IPS-20b (cell line): ENCODE data around the gene DCLK1.

Experiments
- H3K27ac ChIP-seq: one replicate; pipeline ENCODE4 v1.5.1; 2013; ENCODE audit warnings: low read length
- H3K27me3 ChIP-seq: 2 replicates; pipeline ENCODE4 v1.6.1; 2013; ENCODE audit warnings: mild to moderate bottlenecking, low read length, inconsistent platforms; ENCODE audit not compliant: insufficient read depth
- H3K36me3 ChIP-seq: 2 replicates; pipeline ENCODE4 v1.6.1; 2013; ENCODE audit warnings: low read depth, mild to moderate bottlenecking, inconsistent platforms, low read length, moderate library complexity; ENCODE audit not compliant: insufficient read depth
- H3K4me1 ChIP-seq: 2 replicates; pipeline ENCODE4 v1.6.1; 2013; ENCODE audit warnings: mild to moderate bottlenecking, control low read depth, inconsistent platforms, low read length, moderate library complexity; ENCODE audit not compliant: insufficient read depth
- H3K4me3 ChIP-seq: 2 replicates; pipeline ENCODE4 v1.5.1; 2013; ENCODE audit warnings: mild to moderate bottlenecking, low read length, inconsistent platforms
- H3K9ac ChIP-seq: 2 replicates; pipeline ENCODE4 v1.6.1; 2013; ENCODE audit warnings: low read depth, mild to moderate bottlenecking, inconsistent platforms, low read length, moderate library complexity
- H3K9me3 ChIP-seq: 2 replicates; pipeline ENCODE4 v1.6.1; 2013; ENCODE audit warnings: mild to moderate bottlenecking, low read depth, low read length, inconsistent platforms; ENCODE audit not compliant: insufficient read depth

The DCLK1 gene

GRCh38 chr13:36151591-36151990 lies 20.4 kb upstream of the DCLK1 start:
- H3K27me3 ChIP-seq: peaks cover 22% of the 10 kb centered on the region
- H3K4me3 ChIP-seq: no peak overlapping the region
- H3K4me1 ChIP-seq: no peaks in the 10 kb centered on the region
- no peak overlapping the region for H3K9ac ChIP-seq
- no peaks in the 10 kb centered on the region for H3K9me3 ChIP-seq
- H3K27ac ChIP-seq: no peak overlapping the region
- no peaks in the 10 kb centered on the region for H3K36me3 ChIP-seq

DNA sequence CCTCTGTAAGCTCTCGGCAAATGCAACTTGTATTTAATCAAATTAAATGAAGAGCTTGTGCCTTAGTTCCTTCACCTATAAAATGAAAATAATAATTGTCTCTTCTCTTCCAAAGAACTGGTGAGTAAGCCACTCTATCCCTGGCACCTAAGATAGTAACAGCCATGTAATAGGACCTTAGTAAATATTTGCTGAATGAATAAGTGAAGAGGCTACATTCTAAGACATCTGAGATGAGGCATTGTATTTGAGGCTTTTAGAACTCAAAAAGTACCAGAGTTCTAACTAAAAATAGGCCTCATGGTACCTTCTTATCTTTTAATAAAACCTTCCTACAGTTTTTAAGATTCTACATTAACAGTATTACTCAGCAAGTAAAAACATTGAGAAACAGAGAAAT lies 17.3 kb upstream of the DCLK1 start:
- no peaks in the 10 kb centered on the region for H3K27me3 ChIP-seq
- H3K9ac ChIP-seq: no peak overlapping the region
- no peak overlapping the region for H3K4me3 ChIP-seq
- H3K4me1 ChIP-seq: no peaks in the 10 kb centered on the region
- peaks cover 4% of the 10 kb centered on the region for H3K9me3 ChIP-seq
- no peaks in the 10 kb centered on the region for H3K36me3 ChIP-seq
- H3K27ac ChIP-seq: no peak overlapping the region

- Histone ChIP-seq H3K27ac (no peak overlapping the region), H3K27me3 (no peaks in the 10 kb centered on the region), H3K4me1 (no peaks in the 10 kb centered on the region), H3K9ac (no peak overlapping the region), H3K4me3 (no peak overlapping the region), H3K36me3 (no peaks in the 10 kb centered on the region), H3K9me3 (peaks cover 4% of the 10 kb centered on the region)
Observed at GRCh38 chr13:36147330-36147729, 16.1 kb upstream of the DCLK1 start.

- no peaks in the 10 kb centered on the region for H3K27me3 ChIP-seq
- no peaks in the 10 kb centered on the region for H3K36me3 ChIP-seq
- H3K4me3 ChIP-seq: no peak overlapping the region
- no peak overlapping the region for H3K27ac ChIP-seq
- H3K9me3 ChIP-seq: peaks cover 4% of the 10 kb centered on the region
- no peaks in the 10 kb centered on the region for H3K4me1 ChIP-seq
- H3K9ac ChIP-seq: no peak overlapping the region
Observed at GRCh38 chr13:36146511-36147269, 15.5 kb upstream of the DCLK1 start.

DNA sequence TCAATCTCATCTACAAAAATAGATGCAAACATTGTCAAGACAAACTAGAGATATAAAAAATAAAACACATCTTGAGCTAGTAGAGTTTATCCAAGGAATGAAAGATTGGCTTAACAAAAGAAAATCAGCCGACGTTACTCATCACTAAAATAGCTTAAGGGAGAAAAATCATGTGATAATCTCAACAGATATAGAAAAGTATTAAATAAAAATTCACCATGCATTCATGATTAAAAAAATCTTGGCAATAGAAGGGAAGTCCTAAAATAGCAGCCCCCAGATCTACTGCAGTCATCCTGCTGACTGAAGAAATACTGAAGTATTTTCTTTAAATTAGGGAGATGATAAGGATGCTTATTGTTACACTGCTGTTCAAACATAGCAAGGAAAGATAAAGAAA lies 12.6 kb upstream of the DCLK1 start:
- Histone ChIP-seq H3K9ac (no peak overlapping the region), H3K27ac (no peak overlapping the region), H3K27me3 (no peaks in the 10 kb centered on the region), H3K4me3 (no peak overlapping the region), H3K9me3 (peaks cover 12% of the 10 kb centered on the region), H3K36me3 (no peaks in the 10 kb centered on the region), H3K4me1 (no peaks in the 10 kb centered on the region)

DNA sequence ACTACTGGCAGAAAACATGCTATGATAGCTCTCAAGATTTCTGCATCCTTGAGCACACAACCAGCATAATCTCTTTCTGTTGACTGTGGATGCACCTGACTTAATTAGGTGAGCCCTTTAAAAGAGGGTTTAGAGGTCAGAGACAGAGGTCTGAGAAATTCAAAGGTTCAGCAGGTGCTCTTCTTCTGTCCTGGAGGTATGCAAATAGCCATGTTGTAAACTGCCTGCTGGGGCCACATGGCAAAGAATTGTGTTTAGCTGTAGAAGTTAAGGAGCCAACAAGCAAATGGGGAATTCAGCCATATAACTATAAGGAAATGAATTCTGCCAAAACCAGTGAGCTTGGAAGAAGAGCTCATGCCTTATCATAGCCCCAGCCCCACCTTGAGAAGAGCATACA lies 11.6 kb upstream of the DCLK1 start:
- no peaks in the 10 kb centered on the region for H3K4me1 ChIP-seq
- H3K9me3 ChIP-seq: peaks cover 12% of the 10 kb centered on the region
- no peaks in the 10 kb centered on the region for H3K27me3 ChIP-seq
- H3K27ac ChIP-seq: no peak overlapping the region
- H3K4me3 ChIP-seq: no peak overlapping the region
- no peak overlapping the region for H3K9ac ChIP-seq
- H3K36me3 ChIP-seq: no peaks in the 10 kb centered on the region

DNA sequence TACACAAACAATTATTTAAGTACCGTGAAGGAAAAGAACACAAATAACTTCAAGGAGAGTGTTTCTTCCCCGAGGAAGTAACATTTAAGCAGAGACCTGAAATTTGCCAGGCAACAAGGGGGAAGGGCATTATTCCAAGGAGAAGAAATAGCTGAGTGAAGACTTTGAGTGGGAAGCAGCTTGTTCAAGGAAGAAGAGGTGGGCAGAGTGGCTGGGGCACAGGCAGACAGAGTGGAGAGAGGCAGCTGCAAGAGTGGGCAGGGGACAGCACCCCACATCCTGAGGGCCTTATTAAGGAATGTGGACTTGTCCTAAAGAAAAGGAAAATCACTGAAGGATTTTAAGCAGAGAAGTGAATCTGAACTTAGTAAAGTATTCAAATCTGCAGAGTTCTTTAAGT lies 4.7 kb upstream of the DCLK1 start:
- no peak overlapping the region for H3K27ac ChIP-seq
- H3K27me3 ChIP-seq: peaks cover 15% of the 10 kb centered on the region
- no peaks in the 10 kb centered on the region for H3K4me1 ChIP-seq
- H3K36me3 ChIP-seq: no peaks in the 10 kb centered on the region
- peaks cover 8% of the 10 kb centered on the region; the same call in 1 of the 2 replicates for H3K9me3 ChIP-seq
- no peak overlapping the region for H3K4me3 ChIP-seq
- no peak overlapping the region for H3K9ac ChIP-seq

DNA sequence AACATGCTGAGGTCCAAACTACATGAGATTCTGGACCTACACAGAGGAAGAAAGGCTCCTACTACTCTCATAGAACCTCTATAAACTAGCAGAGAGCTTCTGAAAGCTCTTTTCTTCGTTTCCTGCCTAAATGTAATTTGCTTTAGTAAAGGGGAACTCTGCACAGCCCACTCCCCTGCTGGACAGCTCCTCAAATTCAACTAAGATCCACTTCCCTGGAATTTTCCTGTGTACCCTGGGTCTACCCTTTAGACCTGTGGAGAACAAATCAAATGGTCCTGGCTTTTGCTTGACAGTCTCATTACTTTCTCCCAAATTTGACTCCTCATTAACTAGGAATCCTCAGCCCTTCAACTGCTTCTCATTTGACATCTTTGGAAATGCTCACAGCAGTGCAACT lies 3.5 kb upstream of the DCLK1 start:
- H3K4me3 ChIP-seq: no peak overlapping the region
- no peak overlapping the region for H3K27ac ChIP-seq
- peaks cover 25% of the 10 kb centered on the region for H3K27me3 ChIP-seq
- H3K36me3 ChIP-seq: no peaks in the 10 kb centered on the region
- no peak overlapping the region for H3K9ac ChIP-seq
- H3K4me1 ChIP-seq: peaks cover 5% of the 10 kb centered on the region
- no peaks in the 10 kb centered on the region; the same call in 1 of the 2 replicates for H3K9me3 ChIP-seq

- H3K9me3 ChIP-seq: no peaks in the 10 kb centered on the region
Observed at GRCh38 chr13:36133950-36134626, 2.9 kb upstream of the DCLK1 start.

DNA sequence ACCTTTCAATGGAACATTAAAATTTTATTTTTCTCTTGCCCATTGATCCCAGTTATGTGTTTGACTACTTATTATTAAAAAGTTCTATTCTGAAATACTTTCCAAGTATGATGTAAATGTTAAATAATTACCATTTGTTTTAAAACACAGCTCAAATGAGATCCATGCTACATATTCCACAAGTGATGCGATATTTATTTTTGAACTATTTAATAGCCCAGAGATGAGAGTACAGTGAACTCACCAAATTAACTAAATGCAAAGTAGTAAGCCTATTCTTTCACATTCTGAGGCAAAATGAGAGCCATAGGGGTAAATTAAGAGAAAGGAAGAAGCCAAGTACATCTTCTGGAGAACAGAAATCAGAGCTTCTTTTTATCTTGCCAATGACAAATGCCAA lies 1.2 kb upstream of the DCLK1 start:
- Histone ChIP-seq H3K9me3 (no peaks in the 10 kb centered on the region), H3K27me3 (peaks cover 47% of the 10 kb centered on the region), H3K4me3 (no peak overlapping the region), H3K4me1 (peaks cover 5% of the 10 kb centered on the region), H3K9ac (no peak overlapping the region), H3K27ac (no peak overlapping the region), H3K36me3 (no peaks in the 10 kb centered on the region)

More at GRCh38 chr13:36133950-36134626, 2.9 kb upstream of the DCLK1 start:
- no peak overlapping the region for H3K4me3 ChIP-seq
- H3K27me3 ChIP-seq: peaks cover 31% of the 10 kb centered on the region
- H3K27ac ChIP-seq: no peak overlapping the region
- no peak overlapping the region for H3K9ac ChIP-seq
- peaks cover 5% of the 10 kb centered on the region for H3K4me1 ChIP-seq
- no peaks in the 10 kb centered on the region for H3K36me3 ChIP-seq

DNA sequence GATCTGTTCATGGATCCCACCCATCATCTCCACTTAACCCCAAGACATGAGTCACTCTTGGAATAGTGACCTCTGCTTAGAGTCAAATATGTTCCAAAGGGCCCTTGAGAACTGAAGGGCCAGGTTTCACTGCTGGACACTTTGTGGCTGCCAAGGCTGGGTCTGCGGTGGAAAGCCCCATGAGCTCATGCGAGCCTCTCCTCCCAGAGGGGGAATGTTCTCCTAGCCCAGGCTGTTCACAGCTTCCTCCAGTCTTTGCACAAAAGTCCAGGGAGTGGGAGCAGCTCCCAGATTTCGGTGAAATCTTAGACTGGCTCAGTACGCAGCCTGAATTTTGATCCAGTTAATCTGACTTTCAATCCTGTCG lies 732 bp upstream of the DCLK1 start:
- peaks cover 47% of the 10 kb centered on the region for H3K27me3 ChIP-seq
- H3K9ac ChIP-seq: no peak overlapping the region
- H3K9me3 ChIP-seq: no peaks in the 10 kb centered on the region
- no peaks in the 10 kb centered on the region for H3K36me3 ChIP-seq
- peaks cover 5% of the 10 kb centered on the region for H3K4me1 ChIP-seq
- peak overlapping the region; percentile 82; the same call in 1 of the 2 replicates for H3K4me3 ChIP-seq
- no peak overlapping the region for H3K27ac ChIP-seq

GRCh38 chr13:36130552-36131221 lies 495 bp downstream of the DCLK1 start:
- Histone ChIP-seq H3K9ac (peak overlapping the region; percentile 58; the same call in 1 of the 2 replicates), H3K27me3 (peaks cover 47% of the 10 kb centered on the region), H3K36me3 (no peaks in the 10 kb centered on the region), H3K4me1 (peaks cover 5% of the 10 kb centered on the region), H3K4me3 (peak overlapping the region; percentile 70), H3K9me3 (no peaks in the 10 kb centered on the region), H3K27ac (no peak overlapping the region)
